Measurements from ENCODE around the gene CAP1.
"Not testable (repeated sequence)": the region's sequence is repeated elsewhere in the genome, so short reads cannot be mapped to it uniquely, and the experiment has no call there.

Gene CAP1

DNA sequence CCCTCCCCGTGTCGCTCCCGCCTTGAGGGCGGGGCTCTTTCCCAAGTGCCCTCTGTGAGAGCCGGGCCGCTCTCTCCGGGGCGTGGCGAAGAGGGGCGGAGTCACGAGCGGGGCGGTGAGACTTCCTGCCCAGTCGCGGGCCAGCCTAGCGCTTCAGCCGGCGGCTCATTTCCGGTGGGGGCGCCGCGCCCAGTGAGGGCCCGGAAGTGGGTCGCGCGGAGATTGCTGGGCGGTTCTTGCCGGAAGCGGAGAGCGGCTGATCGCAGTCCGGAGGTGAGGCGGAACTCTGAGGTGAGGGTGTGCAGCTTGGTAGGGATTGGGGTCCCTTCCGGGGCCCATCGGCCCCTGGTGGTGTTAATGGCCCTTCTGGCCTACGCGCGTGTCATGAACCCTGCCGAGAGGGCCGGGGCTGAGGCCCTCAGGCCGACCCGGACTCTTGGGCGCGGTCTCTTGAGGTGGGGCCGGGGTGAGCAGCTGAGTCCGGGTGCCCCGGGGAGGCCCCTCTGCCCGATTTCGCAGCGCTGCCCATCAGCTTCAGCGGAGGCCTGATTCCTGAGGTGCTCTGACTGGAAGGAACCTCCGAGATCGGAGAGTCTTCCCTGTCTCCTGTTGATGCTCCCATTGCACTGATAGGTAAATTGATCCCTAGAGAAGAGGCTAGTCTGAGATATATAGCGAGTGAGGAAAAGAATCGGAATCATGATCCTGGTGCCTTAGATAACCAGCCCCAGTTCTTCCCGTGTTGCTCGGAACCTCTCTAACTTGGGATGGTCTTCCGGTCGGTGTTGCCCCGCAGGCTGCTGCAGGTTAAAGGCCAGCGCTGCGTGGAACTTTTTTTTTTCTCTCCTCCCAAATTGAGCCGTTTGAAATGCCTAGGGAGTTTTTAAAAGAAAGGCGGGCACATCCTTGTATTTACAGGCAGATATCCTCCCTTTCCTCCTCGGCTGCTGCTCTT lies at the start of gene CAP1:
CAP1 (plus strand) TSS at position 219 of the 955 bp plus-strand sequence. CDS start 18,618 bp downstream, outside the sequence.
- peak; percentile 100 for DNase-seq

GRCh38 chr1:39992234-39992633 lies 48.3 kb upstream of the CAP1 start:
- DNase-seq = no peak

GRCh38 chr1:39992888-39993287 lies 47.6 kb upstream of the CAP1 start:
- no peak for DNase-seq

DNA sequence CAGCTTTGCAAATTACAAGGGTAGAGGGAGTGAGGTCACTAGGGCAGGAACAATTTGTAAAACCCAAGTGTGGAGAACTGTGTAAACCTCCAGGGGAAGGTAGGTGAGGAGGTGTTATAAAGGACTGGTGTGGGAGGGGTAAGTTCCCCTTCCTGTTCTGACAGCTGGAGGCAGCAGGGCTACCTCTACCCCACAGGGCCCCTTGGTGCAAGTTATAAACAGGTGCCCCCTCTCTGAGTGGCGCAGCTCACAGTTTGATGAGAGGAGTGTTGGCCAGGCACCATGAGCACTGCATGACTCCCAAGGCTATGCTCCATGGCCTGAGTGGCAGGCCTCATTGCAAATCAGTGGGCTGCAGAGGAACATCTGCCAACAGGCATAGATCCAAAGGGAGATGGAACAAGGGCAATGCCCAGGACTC lies 44.5 kb upstream of the CAP1 start:
- no peak for DNase-seq

DNA sequence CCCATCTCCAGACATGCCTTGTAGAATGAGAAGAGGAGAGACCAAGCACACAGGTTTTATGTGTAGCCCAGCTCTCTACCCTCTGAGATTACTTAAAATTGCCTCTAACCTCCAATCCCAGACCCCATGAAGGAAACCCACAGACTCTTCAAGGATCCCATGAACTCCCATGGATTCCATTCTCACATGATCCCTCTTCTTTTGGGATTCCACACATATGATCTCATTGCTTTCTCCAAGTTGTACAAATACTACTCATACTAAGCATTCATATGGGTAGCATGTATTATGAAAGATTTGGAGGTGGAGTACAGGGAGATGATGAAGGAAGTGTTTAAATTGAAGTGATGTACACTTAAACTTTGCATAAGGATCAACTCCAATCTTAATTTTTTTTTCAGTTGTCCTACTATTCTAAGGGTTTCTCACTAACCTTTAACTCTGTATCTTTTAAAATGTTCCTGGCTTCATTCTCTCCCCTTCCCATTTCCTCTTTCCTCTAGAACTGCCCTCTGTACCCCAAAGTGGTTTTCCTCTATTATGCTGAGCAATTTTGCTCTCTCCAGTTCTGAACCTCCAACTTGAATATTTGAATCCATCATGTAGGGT lies 44.0 kb upstream of the CAP1 start:
- DNase-seq = no peak

- DNase-seq = no peak
Measured at GRCh38 chr1:40001456-40001855, 39.1 kb upstream of the CAP1 start.

DNA sequence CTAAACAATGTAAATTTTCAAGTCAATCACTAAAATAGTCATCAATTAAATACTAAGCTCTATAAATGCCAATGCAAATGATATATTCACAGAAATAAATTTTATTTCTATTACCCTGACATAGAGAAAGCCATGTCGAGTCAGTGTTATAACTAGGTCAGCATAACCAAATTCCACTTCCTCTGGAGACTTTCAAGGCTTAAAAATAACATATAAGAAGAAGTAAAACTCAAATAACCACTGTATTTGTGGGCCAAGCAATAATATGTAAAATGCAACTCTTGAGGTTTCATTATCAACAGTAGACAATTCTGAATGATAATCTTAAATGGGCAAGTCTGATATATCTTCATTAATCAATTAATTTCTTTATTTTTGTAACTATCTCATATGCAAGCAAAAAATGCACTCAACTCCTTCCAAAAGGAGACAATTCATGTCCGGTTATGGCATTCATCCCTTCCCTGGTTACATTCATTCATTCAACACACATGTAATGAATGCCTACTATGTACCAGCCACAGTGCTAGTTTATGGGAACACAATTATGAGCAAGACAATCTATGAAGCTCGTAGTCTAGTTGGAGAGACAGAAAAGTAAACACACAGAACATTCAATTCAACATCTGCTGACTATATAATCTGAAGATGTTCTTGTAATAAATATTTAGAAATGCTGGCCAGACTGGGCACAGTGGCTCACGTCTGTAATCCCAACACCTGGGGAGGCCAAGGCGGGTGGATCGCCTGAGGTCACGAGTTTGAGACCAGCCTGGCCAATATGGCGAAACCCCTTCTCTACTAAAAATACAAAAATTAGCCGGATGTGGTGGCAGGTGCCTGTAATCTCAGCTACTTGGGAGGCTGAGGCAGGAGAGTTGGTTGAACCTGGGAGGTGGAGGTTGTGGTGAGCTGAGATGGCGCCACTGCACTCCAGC lies 37.1 kb upstream of the CAP1 start:
- DNase-seq = no peak

DNA sequence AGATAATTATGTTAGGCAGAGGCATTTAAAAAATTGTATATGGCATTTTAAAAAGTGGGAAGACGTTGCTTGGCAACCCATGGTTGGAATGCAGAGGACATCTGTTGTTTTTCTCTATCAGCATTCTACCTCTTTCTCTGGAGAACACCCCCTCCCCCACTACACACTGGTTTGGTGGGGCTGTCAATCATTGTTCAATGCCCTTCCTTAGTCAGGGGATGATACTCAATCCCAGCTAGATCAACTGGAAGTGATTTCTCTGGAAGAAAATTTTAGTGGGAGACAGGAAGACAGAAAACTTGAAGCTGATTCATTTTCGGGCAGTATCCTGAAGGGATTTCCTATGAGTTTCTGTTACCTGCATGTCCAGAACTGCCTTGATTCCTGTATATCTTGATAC lies 35.7 kb upstream of the CAP1 start:
- DNase-seq = no peak

- DNase-seq = not testable (repeated sequence)
Measured at GRCh38 chr1:40007481-40008034, 33.0 kb upstream of the CAP1 start.

DNA sequence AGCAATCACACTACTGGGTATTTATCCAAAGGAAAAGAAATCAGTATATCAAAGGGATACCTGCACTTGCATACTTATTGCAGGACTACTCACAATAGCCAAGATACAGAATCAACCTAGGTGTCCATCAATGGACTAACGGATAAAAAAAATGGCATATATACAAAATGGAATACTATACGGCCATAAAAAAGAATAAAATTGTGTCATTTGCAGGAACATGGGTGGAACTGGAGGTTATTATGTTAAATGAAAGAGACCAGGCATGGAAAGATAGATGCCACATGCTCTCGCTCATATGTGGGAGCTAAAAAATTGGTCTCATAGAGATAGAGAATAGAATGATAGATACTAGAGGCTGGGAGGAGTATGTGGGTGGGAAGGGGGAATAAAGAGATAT lies 29.3 kb upstream of the CAP1 start:
- no peak for DNase-seq

DNA sequence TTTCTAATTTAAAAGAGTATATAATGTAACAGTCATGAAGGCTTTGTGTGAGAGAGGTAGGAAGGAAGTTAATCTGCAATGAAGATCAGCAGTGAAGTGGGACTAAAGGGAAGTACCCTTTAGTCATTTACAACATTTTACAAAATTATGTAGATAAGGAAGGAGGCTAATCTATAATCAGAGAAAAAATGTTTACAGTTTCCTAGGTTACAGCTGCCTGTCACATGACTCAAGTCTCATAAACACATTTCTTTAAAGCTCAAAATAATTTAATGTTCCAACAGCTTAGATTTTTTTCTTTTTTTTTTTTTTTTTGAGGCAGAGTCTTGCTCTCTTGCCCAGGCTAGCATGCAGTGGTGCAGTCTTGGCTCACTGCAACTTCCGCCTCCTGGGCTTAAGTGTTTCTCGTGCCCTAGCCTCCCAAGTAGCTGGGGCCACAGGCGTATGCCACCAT lies 26.2 kb upstream of the CAP1 start:
- no peak for DNase-seq

DNA sequence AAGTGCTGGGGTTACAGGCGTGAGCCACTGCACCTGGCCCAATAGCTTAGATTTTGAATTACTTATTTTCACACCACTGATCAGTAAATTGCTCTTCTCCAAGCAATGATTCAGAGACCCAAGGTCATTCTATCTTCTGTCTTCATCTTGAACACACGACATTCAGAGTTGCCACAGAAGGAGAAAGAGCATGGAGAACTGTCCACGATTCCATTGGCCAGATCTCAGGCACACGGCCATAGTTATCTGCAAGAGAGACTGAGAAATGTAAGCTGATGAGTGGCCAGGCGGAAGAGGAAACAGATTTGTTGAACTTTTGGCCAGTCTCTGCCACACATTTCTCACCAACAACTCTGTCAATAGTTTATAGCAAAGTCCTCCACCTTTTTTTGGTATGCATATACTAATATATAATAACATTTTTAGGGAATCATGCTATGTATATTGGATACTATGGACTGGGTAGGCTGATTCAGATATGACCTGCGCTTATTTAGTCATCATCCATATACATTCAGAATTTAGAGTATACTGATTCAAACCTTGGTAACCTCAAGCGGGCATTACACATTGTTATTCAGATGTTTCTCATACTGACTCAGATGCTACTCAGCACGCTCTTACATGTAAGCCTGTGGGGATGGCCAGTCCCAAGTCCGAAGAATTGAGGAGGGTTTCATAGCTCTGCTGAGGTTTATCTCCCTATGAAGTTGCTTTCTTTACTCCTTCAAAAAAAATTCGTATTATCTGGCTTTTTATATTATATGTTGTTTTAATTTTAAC lies 25.5 kb upstream of the CAP1 start:
- no peak for DNase-seq

- no peak for DNase-seq
Measured at GRCh38 chr1:40017951-40018575, 22.5 kb upstream of the CAP1 start.

DNA sequence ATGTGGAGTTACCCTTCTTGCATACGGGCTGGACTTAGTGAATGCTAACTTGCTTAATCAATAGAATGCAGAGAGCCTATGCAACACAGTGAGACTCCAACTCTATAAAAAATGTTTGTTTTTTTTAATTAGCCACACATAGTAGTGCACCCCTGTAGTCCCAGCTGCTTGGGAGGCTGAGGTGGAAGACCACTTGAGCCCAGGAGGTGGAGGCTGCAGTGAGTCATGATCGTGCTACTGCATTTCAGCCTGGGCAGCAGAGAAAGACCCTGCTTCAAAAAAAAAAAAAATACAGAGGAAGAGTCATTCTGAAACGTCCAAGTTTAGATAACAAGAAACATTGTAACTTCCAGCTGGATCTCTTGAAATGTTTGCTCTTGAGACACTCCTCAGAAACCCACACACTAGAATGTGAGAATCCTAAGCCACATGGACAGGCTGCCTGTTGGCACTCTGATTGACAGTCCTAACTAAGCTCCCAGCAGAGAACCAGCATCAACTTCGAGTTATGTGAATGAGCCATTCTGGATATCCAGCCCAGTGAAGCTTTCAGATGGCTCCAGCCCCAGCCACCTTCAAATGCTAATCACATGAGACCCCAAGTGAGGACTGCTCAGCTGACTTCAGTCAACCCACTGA lies 20.0 kb upstream of the CAP1 start:
- no peak for DNase-seq

GRCh38 chr1:40023379-40023944 lies 17.1 kb upstream of the CAP1 start:
- no peak for DNase-seq

DNA sequence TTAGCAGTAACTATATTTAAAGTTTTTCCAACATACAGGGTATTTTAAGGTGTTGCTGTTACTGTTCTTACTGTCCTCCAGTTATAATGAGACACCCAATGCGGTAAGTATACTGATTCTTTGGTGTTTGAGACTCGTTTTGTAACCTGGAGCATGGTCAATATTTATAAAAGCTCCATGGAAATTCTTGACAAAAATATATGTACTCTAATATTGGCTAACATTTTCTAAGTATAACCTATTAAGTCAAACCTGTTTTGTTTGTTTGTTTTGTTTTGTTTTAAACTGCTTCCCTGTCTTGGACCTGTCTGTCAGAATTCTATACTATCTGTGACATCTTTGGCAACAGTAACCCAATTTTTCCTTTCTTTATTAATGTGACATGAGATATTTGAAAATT lies 15.9 kb upstream of the CAP1 start:
- no peak for DNase-seq

DNA sequence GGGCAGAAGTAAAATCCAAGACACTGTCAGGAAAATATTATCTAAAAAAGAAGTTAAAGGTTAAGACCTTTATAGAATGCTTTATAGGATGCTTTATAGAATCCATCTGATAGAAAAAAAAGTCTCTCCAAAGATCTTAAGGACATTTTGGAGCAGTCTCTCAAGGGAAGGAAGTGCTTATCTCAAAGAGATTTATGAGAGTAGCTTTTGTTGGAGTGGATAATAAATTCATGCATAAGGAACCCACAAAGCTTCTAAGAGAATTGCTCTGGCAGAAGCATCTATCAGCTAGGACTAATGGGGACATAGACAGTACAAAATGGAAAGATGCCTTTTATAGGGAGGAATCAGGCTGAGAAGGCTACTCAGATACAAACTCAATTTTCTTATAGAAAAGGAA lies 12.9 kb upstream of the CAP1 start:
- DNase-seq = no peak

- DNase-seq = no peak
Measured at GRCh38 chr1:40029608-40030007, 10.9 kb upstream of the CAP1 start.

GRCh38 chr1:40030528-40031135 lies 9.9 kb upstream of the CAP1 start:
- DNase-seq = no peak
